HL-60 (cell line): ENCODE results near the gene NUS1.

ENCODE experiments used
- DNase-seq, 2 experiments: peaks; one replicate each; pipeline ENCODE4 v3.0.0-alpha.2; 2010 to 2020; ENCODE audit warnings: low read depth in 1 of 2, low spot score in 1 of 2
- H3K27ac ChIP-seq: fragments of 250-450 bp; sonication (Bioruptor Pico); replicated peaks from 2 replicates; pipeline ENCODE4 v1.5.1; 2020; ENCODE audit warnings: mild to moderate bottlenecking, moderate library complexity
- H3K27me3 ChIP-seq: fragments of 250-450 bp; sonication (Bioruptor Pico); 2 replicates; pipeline ENCODE4 v1.5.1; 2021; ENCODE audit warnings: mild to moderate bottlenecking, moderate library complexity; ENCODE audit not compliant: insufficient read depth, poor library complexity, severe bottlenecking
- H3K4me3 ChIP-seq: replicated peaks from 2 replicates; pipeline ENCODE4 v1.5.1; 2011; ENCODE audit warnings: mild to moderate bottlenecking, control low read depth, low read length; ENCODE audit not compliant: insufficient read depth
- GABPA ChIP-seq: IDR thresholded peaks from 2 replicates; pipeline ENCODE4 v1.6.1; 2012; ENCODE audit warnings: low read depth
- POLR2AphosphoS5 ChIP-seq: IDR thresholded peaks from 2 replicates; pipeline ENCODE4 v1.6.1; 2012; ENCODE audit warnings: low read depth
- REST ChIP-seq: IDR thresholded peaks from 2 replicates; pipeline ENCODE4 v1.6.1; 2012; ENCODE audit warnings: low read depth; ENCODE audit not compliant: insufficient replicate concordance
- SPI1 ChIP-seq: IDR thresholded peaks from 2 replicates; pipeline ENCODE4 v1.6.1; 2012; ENCODE audit warnings: low read depth, mild to moderate bottlenecking, borderline replicate concordance
- TF ChIP-seq, protein P1 (sequence below): IDR thresholded peaks from one replicate; pipeline ENCODE4 v1.5.1; 2011; ENCODE audit warnings: low read length, control low read depth, inconsistent platforms; ENCODE audit not compliant: insufficient read depth

Gene NUS1

GRCh38 chr6:117655380-117655779 lies 19.9 kb upstream of the NUS1 start:
- Histone ChIP-seq H3K27me3 (no peaks in the 10 kb centered on the region), H3K4me3 (no peak overlapping the region), H3K27ac (no peak overlapping the region)
- no peak for DNase-seq
- no peak for TF ChIP-seq GABPA
- no peak for TF ChIP-seq POLR2AphosphoS5
- TF ChIP-seq, protein P1, sequence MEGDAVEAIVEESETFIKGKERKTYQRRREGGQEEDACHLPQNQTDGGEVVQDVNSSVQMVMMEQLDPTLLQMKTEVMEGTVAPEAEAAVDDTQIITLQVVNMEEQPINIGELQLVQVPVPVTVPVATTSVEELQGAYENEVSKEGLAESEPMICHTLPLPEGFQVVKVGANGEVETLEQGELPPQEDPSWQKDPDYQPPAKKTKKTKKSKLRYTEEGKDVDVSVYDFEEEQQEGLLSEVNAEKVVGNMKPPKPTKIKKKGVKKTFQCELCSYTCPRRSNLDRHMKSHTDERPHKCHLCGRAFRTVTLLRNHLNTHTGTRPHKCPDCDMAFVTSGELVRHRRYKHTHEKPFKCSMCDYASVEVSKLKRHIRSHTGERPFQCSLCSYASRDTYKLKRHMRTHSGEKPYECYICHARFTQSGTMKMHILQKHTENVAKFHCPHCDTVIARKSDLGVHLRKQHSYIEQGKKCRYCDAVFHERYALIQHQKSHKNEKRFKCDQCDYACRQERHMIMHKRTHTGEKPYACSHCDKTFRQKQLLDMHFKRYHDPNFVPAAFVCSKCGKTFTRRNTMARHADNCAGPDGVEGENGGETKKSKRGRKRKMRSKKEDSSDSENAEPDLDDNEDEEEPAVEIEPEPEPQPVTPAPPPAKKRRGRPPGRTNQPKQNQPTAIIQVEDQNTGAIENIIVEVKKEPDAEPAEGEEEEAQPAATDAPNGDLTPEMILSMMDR, result no peak
- TF ChIP-seq SPI1, result no peak
- TF ChIP-seq REST, result no peak

DNA sequence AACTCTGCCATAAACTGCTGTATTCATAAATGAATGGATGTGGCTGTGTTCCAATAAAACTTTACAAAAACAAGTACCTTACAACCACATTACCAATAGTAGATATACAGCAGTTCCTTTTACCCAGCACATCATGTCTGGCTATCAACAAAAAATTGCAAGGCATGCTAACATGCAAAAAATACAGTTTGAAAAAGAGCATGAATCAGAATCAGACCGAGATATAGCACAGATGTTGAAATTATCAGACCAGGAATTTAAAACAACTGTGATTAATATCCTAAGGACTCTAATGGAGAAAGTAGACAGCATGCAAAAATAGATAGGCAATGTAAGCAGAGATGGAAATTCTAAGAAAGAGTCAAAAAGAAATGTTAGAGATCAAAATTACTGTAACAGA lies 8.4 kb upstream of the NUS1 start:
- H3K27ac ChIP-seq, result no peak overlapping the region
- no peaks in the 10 kb centered on the region for H3K27me3 ChIP-seq
- TF ChIP-seq, protein P1, result no peak
- no peak for TF ChIP-seq POLR2AphosphoS5
- no peak for TF ChIP-seq SPI1
- TF ChIP-seq REST, result no peak
- TF ChIP-seq GABPA, result no peak
- no peak for DNase-seq
- H3K4me3 ChIP-seq, result no peak overlapping the region

DNA sequence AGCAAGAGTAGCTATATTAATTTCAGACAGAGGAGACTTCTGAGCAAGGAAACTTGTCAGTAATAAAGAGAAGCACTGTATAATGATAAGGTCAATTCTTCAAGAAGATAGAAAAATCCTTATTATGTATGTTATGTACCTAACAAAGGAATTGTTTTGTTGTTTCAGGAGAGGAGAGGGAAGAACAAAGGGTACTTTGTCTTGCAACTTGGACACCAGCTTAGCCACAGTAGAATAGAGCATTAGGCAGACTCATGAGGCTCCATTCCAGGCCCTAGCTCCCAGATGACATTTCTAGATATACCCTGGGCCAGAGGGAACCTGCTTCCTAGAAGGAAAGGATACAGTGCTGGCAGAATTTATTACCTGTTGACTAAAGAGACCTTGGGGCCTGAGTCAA lies 6.5 kb upstream of the NUS1 start:
- no peak for TF ChIP-seq SPI1
- TF ChIP-seq, protein P1, result no peak
- TF ChIP-seq GABPA, result no peak
- TF ChIP-seq REST, result no peak
- TF ChIP-seq POLR2AphosphoS5, result no peak
- Histone ChIP-seq H3K27me3 (no peaks in the 10 kb centered on the region), H3K27ac (no peak overlapping the region), H3K4me3 (no peak overlapping the region)
- no peak for DNase-seq
